CD14-positive monocyte (primary cell): ENCODE results near the gene C18orf63. TPM values are rescaled to one million over a fixed set of nuclear protein-coding genes. Genes with fewer than 3 reads are reported as not detected.

ENCODE experiments used
- DNase-seq, 3 donors: peaks; one replicate each; pipeline ENCODE4 v3.0.0-alpha.2; 2011 to 2022
- H2AFZ ChIP-seq: 2 replicates; pipeline ENCODE4 v1.6.0; 2012; ENCODE audit warnings: mild to moderate bottlenecking, low read depth, low read length, inconsistent platforms; ENCODE audit not compliant: insufficient read depth, poor library complexity, severe bottlenecking
- H3K27ac ChIP-seq, 2 donors: 1 replicate in 1 of 2; 2 replicates in 1 of 2; pipeline ENCODE4 v1.5.1; 2012 to 2013; ENCODE audit warnings: low read length in 2 of 2, control low read depth in 1 of 2, inconsistent platforms in 1 of 2, low read depth in 1 of 2, mild to moderate bottlenecking in 1 of 2
- H3K27me3 ChIP-seq, 2 donors: one replicate each; pipeline versions ENCODE4 v1.6.0 to v1.6.1; 2011 to 2013; ENCODE audit warnings: low read length in 2 of 2; ENCODE audit not compliant: control insufficient read depth in 2 of 2, insufficient read depth in 2 of 2
- H3K36me3 ChIP-seq, 2 donors: replicated peaks in 1 of 2; 1 replicate in 1 of 2; 2 replicates in 1 of 2; pipeline versions ENCODE4 v1.5.1 to v1.6.1; 2012 to 2013; ENCODE audit warnings: low read length in 2 of 2, control low read depth in 1 of 2, inconsistent platforms in 1 of 2, mild to moderate bottlenecking in 1 of 2; ENCODE audit not compliant: insufficient read depth in 2 of 2, control insufficient read depth in 1 of 2
- H3K4me1 ChIP-seq, 2 donors: 1 replicate in 1 of 2; 2 replicates in 1 of 2; pipeline versions ENCODE4 v1.5.1 to v1.6.1; 2012 to 2013; ENCODE audit warnings: low read length in 2 of 2, control low read depth in 1 of 2, inconsistent platforms in 1 of 2, mild to moderate bottlenecking in 1 of 2, moderate library complexity in 1 of 2; ENCODE audit not compliant: insufficient read depth in 2 of 2, control insufficient read depth in 1 of 2
- H3K4me2 ChIP-seq: replicated peaks from 2 replicates; pipeline ENCODE3; 2012; ENCODE audit warnings: low read length, moderate library complexity, mild to moderate bottlenecking; ENCODE audit not compliant: poor library complexity, severe bottlenecking; ENCODE audit errors: extremely low read depth
- H3K4me3 ChIP-seq, 3 experiments: fragments of 200-600 bp in 1 of 3; sonication (generic) in 1 of 3; replicated peaks in 1 of 3; 1 replicate in 2 of 3; 2 replicates in 1 of 3; pipeline ENCODE4 v1.5.1; 2011 to 2013; ENCODE audit warnings: low read length in 3 of 3, mild to moderate bottlenecking in 3 of 3, control low read depth in 2 of 3, low read depth in 2 of 3, inconsistent platforms in 1 of 3, moderate library complexity in 1 of 3
- H3K79me2 ChIP-seq: 2 replicates; pipeline ENCODE4 v1.6.0; 2012; ENCODE audit warnings: mild to moderate bottlenecking, control low read depth, inconsistent platforms, low read length, moderate library complexity; ENCODE audit not compliant: insufficient read depth
- H3K9ac ChIP-seq: 2 replicates; pipeline ENCODE4 v1.6.0; 2017; ENCODE audit warnings: low read length, mild to moderate bottlenecking; ENCODE audit not compliant: insufficient read depth, poor library complexity, severe bottlenecking
- H3K9me3 ChIP-seq, 2 donors: replicated peaks in 1 of 2; 1 replicate in 1 of 2; 2 replicates in 1 of 2; pipeline versions ENCODE4 v1.5.1 to v1.6.1; 2012 to 2013; ENCODE audit warnings: low read length in 2 of 2, control low read depth in 1 of 2; ENCODE audit not compliant: control insufficient read depth in 1 of 2, insufficient read depth in 1 of 2
- H4K20me1 ChIP-seq: 2 replicates; pipeline ENCODE4 v1.6.0; 2012; ENCODE audit warnings: mild to moderate bottlenecking, low read length, control low read depth, moderate library complexity; ENCODE audit not compliant: insufficient read depth
- H3K27ac Mint-ChIP-seq, 7 donors: one replicate each; pipeline ENCODE4 v1.8.0; 2020; ENCODE audit warnings: mild to moderate bottlenecking in 7 of 7, mixed read lengths in 7 of 7, moderate library complexity in 6 of 7, inconsistent platforms in 2 of 7
- H3K27me3 Mint-ChIP-seq, 3 donors: one replicate each; pipeline ENCODE4 v1.8.0; 2021 to 2022; ENCODE audit warnings: low read depth in 3 of 3, mild to moderate bottlenecking in 3 of 3, mixed read lengths in 3 of 3, moderate library complexity in 3 of 3, inconsistent platforms in 1 of 3
- H3K36me3 Mint-ChIP-seq, 2 donors: one replicate each; pipeline ENCODE4 v1.8.0; 2020; ENCODE audit warnings: mixed read lengths in 2 of 2, inconsistent platforms in 1 of 2, mild to moderate bottlenecking in 1 of 2
- H3K4me1 Mint-ChIP-seq: one replicate; pipeline ENCODE4 v1.8.0; 2020; ENCODE audit warnings: mild to moderate bottlenecking, mixed read lengths
- H3K4me3 Mint-ChIP-seq, 2 donors: one replicate each; pipeline ENCODE4 v1.8.0; 2020; ENCODE audit warnings: mild to moderate bottlenecking in 2 of 2, mixed read lengths in 2 of 2, moderate library complexity in 1 of 2
- H3K9me3 Mint-ChIP-seq, 7 donors: one replicate each; pipeline ENCODE4 v1.8.0; 2020 to 2022; ENCODE audit warnings: mixed read lengths in 7 of 7, mild to moderate bottlenecking in 6 of 7, moderate library complexity in 6 of 7, inconsistent platforms in 2 of 7
- CTCF ChIP-seq: fragments of 200-600 bp; IDR thresholded peaks from one replicate; pipeline ENCODE4 v1.8.0; 2022; ENCODE audit warnings: antibody characterized with exemption, mild to moderate bottlenecking
- WGBS: methylation state at CpG from one replicate; pipeline ENCODE4 v1.1.5; 2013; ENCODE audit warnings: missing lambda C conversion rate; ENCODE audit not compliant: insufficient coverage; 5-methylcytosine and 5-hydroxymethylcytosine counted together
- intact Hi-C, 2 donors: fragments of 100-400 bp; cut with micrococcal nuclease; formaldehyde crosslinking; loops; one replicate each; pipeline versions ENCODE4 v1.15.0 to v1.15.1; 2023
- polyA plus RNA-seq, 3 donors: library from polyadenylated mRNA; depleted of rRNA in 1 of 3; unstranded in 2 of 3; stranded (reverse) in 1 of 3; fragments of 300-500 nt in 2 of 3; fragments of >200 nt in 1 of 3; fragmentation: Illumina TruSeq in 2 of 3; gene quantifications; 1 replicate in 2 of 3; 2 replicates in 1 of 3; pipeline ENCODE4 v1.2.3, GENCODE V29; 2012 to 2021

The C18orf63 gene
- polyA plus RNA-seq, 3 donors, result not detected

DNA sequence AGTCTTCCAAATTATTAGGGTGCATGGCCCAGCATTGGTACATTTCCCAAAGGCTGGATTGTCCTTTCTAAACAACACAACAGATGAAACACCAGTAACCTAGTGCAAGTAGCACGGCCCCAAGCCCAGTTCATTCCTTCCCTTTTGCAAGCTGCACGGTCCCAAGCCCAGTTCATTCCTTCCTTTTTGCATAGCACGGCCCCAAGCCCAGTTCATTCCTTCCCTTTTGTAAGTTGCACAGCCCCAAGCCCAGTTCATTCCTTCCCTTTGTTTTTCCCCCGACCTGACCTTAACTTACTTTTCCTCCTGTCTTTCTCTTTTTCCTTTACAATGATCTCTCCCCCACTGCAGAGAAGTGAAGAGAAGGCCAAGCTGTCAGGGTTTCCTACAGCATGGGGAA lies 60.9 kb downstream of the C18orf63 start:
- no peak overlapping the region for H3K27ac Mint-ChIP-seq
- Histone ChIP-seq H2AFZ (no peak overlapping the region), H3K4me3 (no peak overlapping the region), H3K9ac (no peak overlapping the region), H3K36me3 (no peaks in the 10 kb centered on the region), H3K4me2 (no peak overlapping the region), H3K79me2 (no peaks in the 10 kb centered on the region), H3K9me3 (peaks cover 0 to 2% of the 10 kb centered on the region in 2 donors), H3K27me3 (no peaks in the 10 kb centered on the region), H4K20me1 (no peaks in the 10 kb centered on the region), H3K27ac (no peak overlapping the region), H3K4me1 (peaks cover 11 to 13% of the 10 kb centered on the region in 2 donors)
- no peaks in the 10 kb centered on the region for H3K36me3 Mint-ChIP-seq
- peaks cover 0 to 2% (median 2%) of the 10 kb centered on the region in 3 donors for H3K27me3 Mint-ChIP-seq
- intact Hi-C loops, result no loop called here
- no peak overlapping the region for H3K4me3 Mint-ChIP-seq
- DNase-seq, result no peak
- H3K4me1 Mint-ChIP-seq, result peaks cover 15% of the 10 kb centered on the region
- H3K9me3 Mint-ChIP-seq, result peaks cover 0 to 5% (median 0%) of the 10 kb centered on the region in 7 donors
- TF ChIP-seq CTCF, result no peak
- 69% methylated on average over 3 of the region's 4 CpGs for WGBS

DNA sequence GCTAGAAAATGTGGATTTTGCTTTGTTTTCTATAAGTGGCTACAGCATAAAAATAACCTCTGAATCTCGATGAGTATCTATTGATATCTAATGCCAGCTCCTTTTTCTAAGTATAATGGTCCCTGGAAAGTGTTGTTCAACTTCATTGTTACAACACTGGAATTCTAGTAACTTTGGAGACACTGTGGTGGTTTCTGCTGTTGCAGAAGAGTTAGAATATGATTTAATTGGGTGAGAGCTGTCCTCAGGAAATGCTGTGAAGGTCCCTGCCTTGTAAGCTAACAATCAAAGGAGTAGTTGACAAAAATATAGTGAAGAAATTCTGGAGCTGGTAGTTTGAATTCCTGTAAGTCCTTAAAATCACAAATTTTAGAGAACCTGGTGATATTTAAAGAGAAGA lies 62.1 kb downstream of the C18orf63 start:
- no CpG with 5 or more reads among the region's 1 CpG for WGBS
- H3K9ac ChIP-seq, result no peak overlapping the region
- H2AFZ ChIP-seq, result no peak overlapping the region
- H3K4me1 ChIP-seq, result peaks cover 11 to 13% of the 10 kb centered on the region in 2 donors
- no peak overlapping the region for H3K4me3 ChIP-seq
- DNase-seq, result no peak
- no peaks in the 10 kb centered on the region for H3K36me3 ChIP-seq
- Mint-ChIP-seq H3K27me3 (peaks cover 0 to 2% (median 0%) of the 10 kb centered on the region in 3 donors), H3K4me1 (peaks cover 15% of the 10 kb centered on the region), H3K27ac (peak overlapping the region in 3 of 7 donors; percentile 47 to 67 (median 51)), H3K9me3 (peaks cover 0 to 7% (median 0%) of the 10 kb centered on the region in 7 donors), H3K4me3 (no peak overlapping the region), H3K36me3 (no peaks in the 10 kb centered on the region)
- H3K27ac ChIP-seq, result no peak overlapping the region
- intact Hi-C loops, result no loop called here
- H4K20me1 ChIP-seq, result no peaks in the 10 kb centered on the region
- H3K9me3 ChIP-seq, result peaks cover 0 to 6% of the 10 kb centered on the region in 2 donors
- TF ChIP-seq CTCF, result no peak
- H3K4me2 ChIP-seq, result no peak overlapping the region
- H3K79me2 ChIP-seq, result no peaks in the 10 kb centered on the region
- H3K27me3 ChIP-seq, result no peaks in the 10 kb centered on the region
